ENCODE data around the gene NOC2L.
"Not testable (repeated sequence)": the region's sequence is repeated elsewhere in the genome, so short reads cannot be mapped to it uniquely, and the experiment has no call there.

The NOC2L gene

DNA sequence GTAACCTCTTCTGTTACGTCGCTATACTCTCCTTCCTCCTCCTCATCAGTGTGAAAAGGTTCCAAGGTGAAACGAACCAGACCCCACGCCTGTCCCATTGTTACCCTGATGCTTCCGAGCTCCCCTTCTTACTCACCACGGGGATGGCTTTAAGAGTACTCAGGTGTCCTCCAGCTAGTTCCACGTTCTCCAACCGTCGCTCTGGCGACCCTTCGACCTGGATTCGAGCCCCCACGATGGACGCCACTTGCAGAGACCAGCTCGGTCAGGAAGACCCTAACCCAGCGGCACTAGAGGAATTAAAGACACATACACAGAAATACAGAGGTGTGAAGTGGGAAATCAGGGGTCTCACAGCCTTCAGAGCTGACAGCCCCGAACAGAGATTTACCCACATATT is 61.1 kb downstream of the NOC2L start:
- DNase-seq, result not testable (repeated sequence)

DNA sequence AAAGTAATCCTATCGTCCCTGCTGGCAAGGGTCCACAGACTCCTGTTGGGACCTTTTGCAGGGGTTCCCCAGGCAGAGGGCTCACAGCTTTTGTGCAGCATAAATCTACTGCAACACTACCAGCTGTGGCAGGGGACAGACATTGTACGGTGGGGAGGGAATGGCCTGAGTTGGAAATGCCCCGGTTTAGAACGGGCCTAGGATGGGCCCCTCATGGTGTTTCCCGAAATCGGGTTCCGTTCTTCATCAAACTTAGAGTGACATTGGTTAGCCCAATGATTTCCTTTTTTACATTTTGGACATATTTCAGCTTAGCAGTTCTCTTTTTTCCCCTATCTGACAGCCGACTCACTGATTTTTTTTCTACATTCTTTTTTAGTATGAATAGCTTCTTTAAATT is 61.8 kb downstream of the NOC2L start:
- DNase-seq, result no peak

Measured in stimulated activated CD4-positive, alpha-beta T cell treated with anti-CD3 and anti-CD28 coated beads, Interleukin-2, amount 100 ng/mL, for 48 hours (primary cell).